ENCODE measurements around the gene AFMID. TPM values are rescaled to one million over a fixed set of nuclear protein-coding genes. Genes with fewer than 3 reads are reported as not detected.

The AFMID gene
- total and polyA plus RNA-seq, 2 of the 13 experiments (the other 11 are each of a cell fraction or from before 2014, with no cell fraction given): 249 to 270 TPM

- TF ChIP-seq SKIL (CRISPR knock-in tag; IDR thresholded peaks at IDR 0.05; ENCODE audit: borderline replicate concordance) (no peak; the same call in 1 of the 2 replicates), MEF2D (CRISPR knock-in tag; IDR thresholded peaks at IDR 0.05) (peak; percentile 55; the same call in 1 of the 2 replicates), BRD4 (CRISPR knock-in tag; IDR thresholded peaks at IDR 0.05) (no peak), ZBTB7A (CRISPR knock-in tag; IDR thresholded peaks at IDR 0.05) (peak; percentile 80; the same call in 1 of the 2 replicates), GLI4 (CRISPR knock-in tag; IDR thresholded peaks at IDR 0.05; ENCODE audit: borderline replicate concordance) (no peak; the same call in 1 of the 2 replicates), ZNF281 (CRISPR knock-in tag; IDR thresholded peaks at IDR 0.05; ENCODE audit: borderline replicate concordance) (peak; percentile 60; the same call in 1 of the 2 replicates), CBX2 (IDR thresholded peaks at IDR 0.05; ENCODE audit: low read depth, low read length) (no peak), CBX2 (CRISPR knock-in tag; IDR thresholded peaks at IDR 0.05; ENCODE audit: low read depth) (no peak), GMEB2 (CRISPR knock-in tag; IDR thresholded peaks at IDR 0.05; ENCODE audit: low read depth) (no peak), MZF1 (CRISPR knock-in tag; IDR thresholded peaks at IDR 0.05; ENCODE audit: borderline replicate concordance) (0 out of 2 replicates have a peak, but pooled peaks have one; percentile 35), SOX5 (CRISPR knock-in tag; IDR thresholded peaks at IDR 0.05; ENCODE audit: borderline replicate concordance) (peak; percentile 65), MAFG (CRISPR knock-in tag; IDR thresholded peaks at IDR 0.05) (no peak), CHD2 (IDR thresholded peaks at IDR 0.05; ENCODE audit: low read depth, low read length) (no peak), RBM39 (IDR thresholded peaks at IDR 0.05; ENCODE audit: low read depth, low read length, poor library complexity, severe bottlenecking) (peak; percentile 37), CCDC6 (CRISPR knock-in tag; IDR thresholded peaks at IDR 0.05) (peak; percentile 60; the same call in 1 of the 2 replicates), ZNF460 (CRISPR knock-in tag; IDR thresholded peaks at IDR 0.05; ENCODE audit: borderline replicate concordance) (no peak), POLR2AphosphoS2 (IDR thresholded peaks at IDR 0.05; ENCODE audit: low read depth, low read length) (no peak), HDAC2 (CRISPR knock-in tag; IDR thresholded peaks at IDR 0.05) (peak; percentile 81), SAP130 (CRISPR knock-in tag; IDR thresholded peaks at IDR 0.05; ENCODE audit: low read depth) (peak; percentile 84), HNRNPL (IDR thresholded peaks at IDR 0.05; ENCODE audit: low read depth, low read length) (peak; percentile 70; the same call in 1 of the 2 replicates)
- TF ChIP-seq, protein P1, sequence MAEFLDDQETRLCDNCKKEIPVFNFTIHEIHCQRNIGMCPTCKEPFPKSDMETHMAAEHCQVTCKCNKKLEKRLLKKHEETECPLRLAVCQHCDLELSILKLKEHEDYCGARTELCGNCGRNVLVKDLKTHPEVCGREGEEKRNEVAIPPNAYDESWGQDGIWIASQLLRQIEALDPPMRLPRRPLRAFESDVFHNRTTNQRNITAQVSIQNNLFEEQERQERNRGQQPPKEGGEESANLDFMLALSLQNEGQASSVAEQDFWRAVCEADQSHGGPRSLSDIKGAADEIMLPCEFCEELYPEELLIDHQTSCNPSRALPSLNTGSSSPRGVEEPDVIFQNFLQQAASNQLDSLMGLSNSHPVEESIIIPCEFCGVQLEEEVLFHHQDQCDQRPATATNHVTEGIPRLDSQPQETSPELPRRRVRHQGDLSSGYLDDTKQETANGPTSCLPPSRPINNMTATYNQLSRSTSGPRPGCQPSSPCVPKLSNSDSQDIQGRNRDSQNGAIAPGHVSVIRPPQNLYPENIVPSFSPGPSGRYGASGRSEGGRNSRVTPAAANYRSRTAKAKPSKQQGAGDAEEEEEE (CRISPR knock-in tag; IDR thresholded peaks at IDR 0.05; ENCODE audit: borderline replicate concordance): no peak
Observed at GRCh38 chr17:78144736-78145641, 42.2 kb upstream of the AFMID start (continued).

Measured in HepG2 (cell line).